8988T (cell line): ENCODE data around the gene KIAA0319L.
"Not testable (repeated sequence)": the region's sequence is repeated elsewhere in the genome, so short reads cannot be mapped to it uniquely, and the experiment has no call there.

Source experiments
- DNase-seq: peaks from one replicate; pipeline ENCODE4 v3.0.0; 2011

KIAA0319L gene

DNA sequence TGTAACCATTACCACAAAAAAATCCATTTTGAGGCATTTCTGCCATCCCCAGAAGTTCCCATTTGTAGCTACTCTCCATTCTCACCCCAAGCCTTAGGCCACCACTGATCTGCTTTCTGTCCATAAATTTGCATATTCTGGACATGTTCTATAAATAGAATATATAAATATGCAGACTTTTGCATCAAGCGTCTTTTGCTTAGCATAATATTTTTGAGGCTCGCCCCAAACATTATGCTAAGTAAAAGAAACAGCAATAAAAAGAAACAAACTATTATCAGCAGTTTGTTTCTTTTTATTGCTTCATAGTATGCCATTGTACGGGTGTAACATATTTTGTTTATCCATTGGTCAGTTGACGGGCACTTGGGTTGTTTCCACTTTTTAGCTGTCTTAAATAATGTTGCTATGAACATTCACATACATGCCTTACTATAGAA lies 23.8 kb upstream of the KIAA0319L start:
- no peak for DNase-seq

DNA sequence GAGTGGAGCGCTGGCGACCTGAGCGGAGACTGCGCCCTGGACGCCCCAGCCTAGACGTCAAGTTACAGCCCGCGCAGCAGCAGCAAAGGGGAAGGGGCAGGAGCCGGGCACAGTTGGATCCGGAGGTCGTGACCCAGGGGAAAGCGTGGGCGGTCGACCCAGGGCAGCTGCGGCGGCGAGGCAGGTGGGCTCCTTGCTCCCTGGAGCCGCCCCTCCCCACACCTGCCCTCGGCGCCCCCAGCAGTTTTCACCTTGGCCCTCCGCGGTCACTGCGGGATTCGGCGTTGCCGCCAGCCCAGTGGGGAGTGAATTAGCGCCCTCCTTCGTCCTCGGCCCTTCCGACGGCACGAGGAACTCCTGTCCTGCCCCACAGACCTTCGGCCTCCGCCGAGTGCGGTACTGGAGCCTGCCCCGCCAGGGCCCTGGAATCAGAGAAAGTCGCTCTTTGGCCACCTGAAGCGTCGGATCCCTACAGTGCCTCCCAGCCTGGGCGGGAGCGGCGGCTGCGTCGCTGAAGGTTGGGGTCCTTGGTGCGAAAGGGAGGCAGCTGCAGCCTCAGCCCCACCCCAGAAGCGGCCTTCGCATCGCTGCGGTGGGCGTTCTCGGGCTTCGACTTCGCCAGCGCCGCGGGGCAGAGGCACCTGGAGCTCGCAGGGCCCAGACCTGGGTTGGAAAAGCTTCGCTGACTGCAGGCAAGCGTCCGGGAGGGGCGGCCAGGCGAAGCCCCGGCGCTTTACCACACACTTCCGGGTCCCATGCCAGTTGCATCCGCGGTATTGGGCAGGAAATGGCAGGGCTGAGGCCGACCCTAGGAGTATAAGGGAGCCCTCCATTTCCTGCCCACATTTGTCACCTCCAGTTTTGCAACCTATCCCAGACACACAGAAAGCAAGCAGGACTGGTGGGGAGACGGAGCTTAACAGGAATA lies 20.1 kb upstream of the KIAA0319L start:
- DNase-seq: no peak

DNA sequence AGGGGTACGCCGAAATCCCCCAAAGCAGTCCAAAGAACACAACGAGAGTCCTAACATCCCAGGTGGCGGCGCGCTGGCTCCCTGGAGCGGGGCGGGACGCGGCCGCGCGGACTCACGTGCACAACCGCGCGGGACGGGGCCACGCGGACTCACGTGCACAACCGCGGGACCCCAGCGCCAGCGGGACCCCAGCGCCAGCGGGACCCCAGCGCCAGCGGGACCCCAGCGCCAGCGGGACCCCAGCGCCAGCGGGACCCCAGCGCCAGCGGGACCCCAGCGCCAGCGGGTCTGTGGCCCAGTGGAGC lies 19.5 kb upstream of the KIAA0319L start:
- DNase-seq: not testable (repeated sequence)

DNA sequence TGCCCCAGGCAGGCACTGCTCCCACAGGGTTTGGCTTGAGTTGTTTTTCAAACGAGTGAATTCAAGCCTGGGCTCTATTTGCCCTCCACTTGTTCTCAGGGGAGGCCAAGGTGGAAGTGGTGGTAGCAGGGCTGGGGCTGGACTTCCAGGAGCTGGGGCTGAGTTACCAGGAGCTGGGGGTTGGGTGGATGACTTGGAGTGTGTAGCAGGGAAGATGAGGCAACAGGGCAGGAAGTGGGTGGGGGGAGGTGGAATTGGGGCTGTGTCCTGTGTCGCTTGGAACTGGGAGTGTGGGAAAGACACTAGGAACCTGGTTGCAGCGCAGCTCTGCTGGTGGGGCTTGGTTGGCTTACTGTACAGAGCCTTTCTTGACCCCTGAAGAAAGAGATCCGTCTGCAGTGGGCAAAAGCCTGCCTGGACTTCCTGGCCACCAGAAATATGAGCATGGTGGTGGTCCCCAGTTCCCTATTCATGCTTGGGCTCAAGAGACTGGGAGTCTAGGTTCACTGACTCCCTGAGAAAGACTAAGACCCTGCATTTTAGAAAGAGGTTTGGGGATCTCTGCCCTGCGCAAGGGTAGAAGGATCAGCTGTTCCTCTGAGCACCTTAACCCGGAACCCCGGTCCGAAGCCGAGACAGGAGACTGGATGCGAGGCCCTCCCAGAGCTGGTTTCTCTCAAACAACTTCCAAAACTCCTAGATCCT lies 19.0 kb upstream of the KIAA0319L start:
- DNase-seq: no peak

DNA sequence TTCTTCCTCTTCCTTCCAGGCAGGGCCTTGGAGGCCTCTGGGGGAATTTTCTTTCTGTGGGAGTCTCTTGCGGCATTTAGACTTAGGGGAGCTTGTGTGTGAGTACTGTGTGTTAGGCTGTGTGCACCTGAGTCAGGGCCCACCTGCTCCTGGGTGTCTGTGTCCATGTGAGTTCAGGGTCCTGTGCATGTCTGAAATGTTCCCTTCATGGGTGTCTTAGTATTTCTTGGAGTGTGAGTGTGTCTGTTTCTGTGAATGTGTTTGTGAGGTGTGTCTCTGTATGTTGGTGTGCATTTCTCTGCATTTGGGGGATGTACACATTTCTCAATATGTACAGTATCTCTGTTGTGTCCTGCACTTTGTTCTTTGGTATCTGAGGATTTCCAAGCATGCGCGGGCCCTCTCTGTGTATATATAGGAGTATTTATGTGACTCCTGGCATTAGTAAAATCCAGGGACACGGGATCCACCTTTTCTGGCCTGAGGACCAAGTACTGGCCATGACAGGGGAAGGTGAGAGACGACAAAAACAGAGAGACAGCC lies 18.3 kb upstream of the KIAA0319L start:
- DNase-seq: no peak

DNA sequence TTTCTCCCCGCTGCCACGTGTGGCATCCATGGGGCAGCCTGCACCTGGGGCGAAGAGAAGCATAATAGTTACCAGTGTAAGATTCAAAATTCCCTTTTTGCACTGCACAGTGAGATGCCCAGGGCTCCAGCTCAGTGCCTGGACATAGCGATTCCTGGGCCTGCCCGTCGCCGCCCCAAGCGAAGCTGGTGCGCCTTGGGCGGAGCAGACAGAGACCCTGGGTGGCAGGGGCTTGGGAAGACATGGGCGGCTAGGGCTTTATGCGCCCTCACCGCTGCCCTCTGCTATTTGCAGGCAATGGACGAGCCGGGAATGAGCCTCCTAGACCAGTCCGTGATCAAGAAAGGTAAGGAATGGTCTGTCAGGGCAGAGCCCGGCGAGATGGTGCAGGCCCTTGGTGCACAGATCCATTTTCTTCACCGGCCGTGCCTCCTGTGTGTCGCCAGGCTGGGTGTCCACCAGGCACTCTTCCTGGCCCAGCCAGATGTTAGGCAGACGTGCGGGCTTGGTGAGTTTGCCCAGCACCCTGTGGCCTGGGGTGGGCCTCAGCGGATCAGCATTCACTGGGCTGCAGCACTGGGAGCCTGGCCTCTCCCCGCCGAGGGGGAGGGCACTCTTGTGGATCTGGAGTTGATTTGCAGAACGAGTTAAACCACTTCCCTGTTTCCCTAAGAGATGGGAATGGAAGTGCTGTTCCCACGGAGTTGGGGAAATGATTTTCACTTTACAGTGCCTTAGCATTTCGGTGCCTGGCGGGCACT lies 17.6 kb upstream of the KIAA0319L start:
- no peak for DNase-seq

DNA sequence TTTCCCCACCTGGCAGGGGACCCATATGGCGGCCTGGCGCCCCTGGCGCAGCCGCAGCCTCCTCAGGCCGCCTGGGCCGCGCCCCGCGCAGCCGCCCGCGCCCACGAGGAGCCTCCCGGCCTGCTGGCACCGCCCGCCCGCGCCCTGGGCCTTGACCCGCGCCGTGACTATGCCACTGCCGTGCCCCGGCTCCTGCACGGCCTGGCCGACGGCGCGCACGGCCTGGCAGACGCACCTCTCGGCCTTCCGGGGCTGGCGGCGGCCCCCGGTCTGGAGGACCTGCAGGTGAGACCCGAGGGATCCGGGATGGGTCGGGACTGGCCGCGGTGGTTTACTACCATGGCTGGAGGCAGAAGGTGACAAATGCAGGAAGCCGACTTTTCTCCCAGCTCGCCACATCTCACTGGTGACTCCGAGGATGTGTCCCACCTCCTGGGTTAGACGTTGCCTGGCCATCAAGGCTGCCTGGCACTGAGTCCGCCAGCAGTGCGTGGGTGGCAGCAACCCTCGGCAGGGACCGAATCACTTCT lies 17.0 kb upstream of the KIAA0319L start:
- no peak for DNase-seq

DNA sequence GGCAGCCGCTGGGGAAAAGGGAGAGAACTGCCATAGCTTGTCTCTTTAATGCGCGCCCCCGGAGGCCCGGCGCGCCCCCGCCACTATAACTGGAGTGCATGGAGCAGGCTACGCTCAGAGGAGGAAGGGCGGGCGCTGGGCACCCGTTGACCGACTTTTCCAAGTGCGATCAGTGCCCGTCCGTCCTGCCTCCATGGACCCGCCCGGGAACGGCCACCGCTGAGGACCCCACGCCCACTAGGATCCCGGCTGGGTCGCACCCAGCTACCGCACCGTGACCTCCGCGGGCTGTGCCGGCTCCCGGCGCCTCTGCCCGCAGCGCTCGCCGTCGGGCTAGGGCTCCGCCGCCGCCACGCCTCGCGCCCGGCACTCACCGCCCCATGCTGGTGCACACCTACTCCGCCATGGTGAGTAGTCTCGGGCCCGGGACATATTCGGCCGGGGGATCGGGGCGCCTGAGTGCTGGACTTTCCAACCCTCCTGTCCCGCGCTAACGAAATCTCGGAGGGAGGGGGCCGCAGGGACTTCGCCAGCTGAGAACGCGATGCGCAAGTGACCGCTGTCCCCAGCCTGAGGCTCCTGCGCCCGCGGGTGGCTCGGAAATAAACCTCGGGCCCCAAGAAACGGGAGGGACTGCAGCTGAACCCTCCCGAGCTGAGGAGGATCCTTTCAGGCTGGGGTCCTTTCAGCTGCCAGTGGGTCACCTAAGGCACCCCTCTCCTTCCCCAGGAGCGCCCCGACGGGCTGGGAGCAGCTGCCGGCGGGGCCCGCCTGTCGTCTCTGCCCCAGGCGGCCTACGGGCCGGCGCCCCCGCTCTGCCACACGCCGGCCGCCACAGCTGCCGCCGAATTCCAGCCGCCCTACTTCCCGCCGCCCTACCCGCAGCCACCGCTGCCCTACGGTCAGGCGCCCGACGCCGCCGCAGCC lies 16.3 kb upstream of the KIAA0319L start, which contains the start of gene TFAP2E:
TSS of gene TFAP2E (plus strand) at position 117 of the 927 bp plus-strand sequence. CDS start at position 381, 264 bp downstream.
- DNase-seq: peak; percentile 90

GRCh38 chr1:35572296-35572695 lies 15.1 kb upstream of the KIAA0319L start:
- DNase-seq: no peak

DNA sequence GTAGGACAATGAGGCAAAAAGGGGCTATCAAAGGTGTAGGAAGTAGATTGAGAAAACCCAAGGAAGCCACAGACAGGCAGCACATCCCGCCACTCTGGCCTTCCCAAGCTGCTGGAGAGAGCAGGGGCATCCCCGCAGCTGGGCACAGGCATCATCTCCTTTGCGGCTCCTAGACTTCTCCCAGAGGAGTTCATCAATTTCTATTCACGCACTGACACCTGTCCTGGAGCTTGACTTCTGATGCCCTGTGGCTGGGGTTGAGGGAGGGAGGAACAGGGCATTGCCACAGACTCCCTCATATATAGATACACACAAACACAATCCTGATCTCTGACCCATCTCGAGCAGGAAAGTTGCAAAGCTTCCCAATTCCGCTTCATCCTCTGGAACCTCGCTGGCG lies 14.1 kb upstream of the KIAA0319L start:
- DNase-seq: no peak

DNA sequence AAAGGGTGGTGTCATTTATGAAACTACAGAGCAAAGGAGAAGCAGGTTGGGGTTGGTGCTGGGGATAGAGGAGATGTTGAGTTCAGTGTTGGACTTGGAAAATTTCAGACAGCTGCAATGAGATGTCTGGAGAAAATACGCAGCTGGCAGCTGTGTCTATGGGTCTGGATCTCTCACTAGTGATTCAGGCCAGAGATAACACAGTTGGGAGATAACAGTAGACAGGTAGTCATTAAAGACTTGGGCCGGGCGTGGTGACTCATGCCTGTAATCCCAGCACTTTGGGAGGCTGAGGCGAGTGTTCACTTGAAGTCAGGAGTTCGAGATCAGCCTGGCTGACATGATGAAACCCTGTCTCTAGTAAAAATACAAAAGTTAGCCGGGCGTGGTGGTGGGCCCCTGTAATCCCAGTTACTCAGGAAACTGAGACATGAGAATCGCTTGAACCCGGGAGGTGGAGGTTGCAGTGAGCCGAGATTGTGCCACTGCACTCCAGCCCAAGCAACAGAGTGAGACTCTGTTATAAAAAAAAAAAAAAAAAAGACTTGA lies 13.5 kb upstream of the KIAA0319L start:
- DNase-seq: no peak

GRCh38 chr1:35569936-35570335 lies 12.7 kb upstream of the KIAA0319L start:
- no peak for DNase-seq

- DNase-seq: peak; percentile 78
These were observed 11.8 kb upstream of the KIAA0319L start for GRCh38 chr1:35568975-35569395.

GRCh38 chr1:35567947-35568558 lies 10.8 kb upstream of the KIAA0319L start:
- no peak for DNase-seq

GRCh38 chr1:35565742-35566133 lies 8.5 kb upstream of the KIAA0319L start:
- DNase-seq: no peak

DNA sequence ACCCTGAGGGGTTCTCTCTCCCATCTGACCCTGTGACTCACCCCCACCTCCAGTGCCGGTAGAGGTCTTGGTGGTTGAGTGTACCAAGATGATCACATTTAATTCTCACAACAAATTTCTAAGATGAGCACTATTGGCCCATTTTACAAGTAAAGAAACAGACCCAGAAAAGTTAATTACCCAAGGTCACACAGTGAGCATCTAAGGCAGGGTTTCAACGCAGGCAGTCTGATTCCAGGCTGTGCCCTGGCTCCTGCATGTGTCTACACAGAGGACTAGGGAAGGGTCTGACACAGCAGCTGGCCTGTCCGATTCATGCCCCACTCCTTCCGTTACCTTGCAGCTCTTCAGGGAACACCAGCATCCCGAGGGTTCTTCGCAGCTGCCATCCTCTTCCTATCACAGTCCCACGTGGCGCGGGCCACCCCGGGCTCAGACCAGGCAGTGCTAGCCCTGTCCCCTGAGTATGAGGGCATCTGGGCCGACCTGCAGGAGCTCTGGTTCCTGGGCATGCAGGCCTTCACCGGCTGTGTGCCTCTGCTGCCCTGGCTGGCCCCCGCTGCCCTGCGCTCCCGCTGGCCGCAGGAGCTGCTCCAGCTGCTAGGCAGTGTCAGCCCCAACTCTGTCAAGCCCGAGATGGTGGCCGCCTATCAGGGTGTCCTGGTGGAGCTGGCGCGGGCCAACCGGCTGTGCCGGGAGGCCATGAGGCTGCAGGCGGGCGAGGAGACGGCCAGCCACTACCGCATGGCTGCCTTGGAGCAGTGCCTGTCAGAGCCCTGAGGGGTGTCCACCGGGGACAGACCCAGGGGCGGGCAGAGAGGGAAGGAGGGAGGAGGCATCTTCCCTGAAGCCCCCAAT lies 7.9 kb upstream of the KIAA0319L start:
- no peak for DNase-seq

DNA sequence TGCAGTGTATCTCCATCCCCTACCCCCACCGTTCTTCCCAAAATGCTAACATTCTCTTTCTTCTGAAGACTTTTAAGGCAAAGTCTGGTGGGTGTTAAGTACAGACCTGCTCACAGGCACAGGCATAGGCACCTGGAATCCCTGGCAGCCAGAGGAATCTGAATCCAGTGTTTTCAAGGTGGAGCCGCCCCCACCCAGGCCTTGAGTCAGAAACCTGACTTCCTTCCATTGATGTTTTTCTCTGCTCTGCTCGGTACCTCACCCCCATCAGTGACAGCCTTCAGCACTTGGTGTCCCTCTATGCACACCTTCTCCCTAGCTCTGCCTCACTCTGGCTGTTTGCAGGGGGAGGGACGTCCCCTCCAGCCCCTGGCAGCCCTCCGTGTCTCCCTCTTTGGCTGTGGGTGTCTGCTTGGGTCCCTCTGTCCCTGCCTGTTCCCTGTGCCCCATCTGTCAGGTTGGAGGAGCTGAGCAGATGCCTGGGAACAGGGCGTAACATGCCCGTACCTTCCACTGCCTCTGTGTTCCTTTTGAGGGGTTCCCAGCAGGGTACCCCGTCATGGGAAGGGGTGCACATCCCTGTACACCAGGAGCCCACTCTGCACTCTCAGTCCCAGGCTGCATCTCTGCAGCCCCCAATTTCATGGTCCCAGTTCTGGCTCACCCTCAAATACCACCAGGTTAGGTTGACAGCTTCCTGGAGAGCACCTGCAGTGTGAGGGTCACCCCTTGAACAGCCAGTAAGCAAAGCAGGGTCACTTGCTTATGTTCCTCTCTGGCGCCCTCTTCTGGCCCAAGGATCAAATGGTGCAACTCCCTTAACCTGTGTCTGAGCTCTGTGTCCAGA lies 7.1 kb upstream of the KIAA0319L start:
- DNase-seq: peak; percentile 70

DNA sequence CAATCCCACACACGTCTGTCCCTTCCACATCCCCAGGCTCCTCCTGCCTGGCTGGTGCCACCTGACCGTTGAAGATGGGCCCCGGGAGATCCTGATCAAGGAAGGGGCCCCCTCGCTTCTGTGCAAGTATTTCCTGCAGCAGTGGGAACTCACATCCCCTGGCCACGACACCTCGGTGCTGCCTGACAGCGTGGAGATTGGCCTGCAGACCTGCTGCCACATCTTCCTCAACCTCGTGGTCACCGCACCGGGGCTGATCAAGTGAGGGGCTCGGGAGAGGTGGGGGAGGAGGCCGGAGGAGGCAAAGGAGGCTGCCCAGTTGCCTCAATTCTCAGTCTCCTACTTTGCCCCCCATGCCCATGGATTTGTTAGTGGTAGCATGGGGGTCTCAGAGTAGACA lies 6.0 kb upstream of the KIAA0319L start:
- no peak for DNase-seq
